ENCODE results near the gene PIGQ.

Gene PIGQ

GRCh38 chr16:585351-585750 is 15.6 kb downstream of the PIGQ start:
- Histone ChIP-seq H3K9me3 (ENCODE audit: control insufficient read depth in 2 of 2, low read length in 2 of 2) (no peaks in the 10 kb centered on the region), H3K36me3 (ENCODE audit: control insufficient read depth in 2 of 2, insufficient read depth in 2 of 2, low read length in 2 of 2) (peaks cover 0 to 3% of the 10 kb centered on the region in 2 donors), H3K9ac (ENCODE audit: low read length in 2 of 2) (no peak overlapping the region), H3K4me1 (ENCODE audit: control insufficient read depth, insufficient read depth, low read length) (peaks cover 29% of the 10 kb centered on the region), H3K27me3 (ENCODE audit: control insufficient read depth in 1 of 2, insufficient read depth in 2 of 2, low read length in 2 of 2) (peaks cover 0 to 6% of the 10 kb centered on the region in 2 donors), H3K27ac (ENCODE audit: low read length) (no peak overlapping the region), H3K4me3 (ENCODE audit: low read length in 2 of 2) (no peak overlapping the region)

GRCh38 chr16:586047-586644 is 16.4 kb downstream of the PIGQ start:
- Histone ChIP-seq H3K36me3 (ENCODE audit: control insufficient read depth in 2 of 2, insufficient read depth in 2 of 2, low read length in 2 of 2) (peaks cover 0 to under 1% of the 10 kb centered on the region in 2 donors), H3K4me1 (ENCODE audit: control insufficient read depth, insufficient read depth, low read length) (peaks cover 37% of the 10 kb centered on the region)

GRCh38 chr16:586645-587590 is 17.1 kb downstream of the PIGQ start:
- peaks cover 0 to 6% of the 10 kb centered on the region in 2 donors for H3K27me3 ChIP-seq (ENCODE audit: control insufficient read depth in 1 of 2, insufficient read depth in 2 of 2, low read length in 2 of 2)
- no peak overlapping the region for H3K4me3 ChIP-seq (ENCODE audit: low read length in 2 of 2)
- no peaks in the 10 kb centered on the region for H3K36me3 ChIP-seq (ENCODE audit: control insufficient read depth in 2 of 2, insufficient read depth in 2 of 2, low read length in 2 of 2)
- H3K4me1 ChIP-seq (ENCODE audit: control insufficient read depth, insufficient read depth, low read length), result peaks cover 42% of the 10 kb centered on the region
- no peak overlapping the region for H3K9ac ChIP-seq (ENCODE audit: low read length in 2 of 2)
- no peak overlapping the region for H3K27ac ChIP-seq (ENCODE audit: low read length)
- H3K9me3 ChIP-seq (ENCODE audit: control insufficient read depth in 2 of 2, low read length in 2 of 2), result no peaks in the 10 kb centered on the region

More at GRCh38 chr16:586047-586644, 16.4 kb downstream of the PIGQ start:
- no peak overlapping the region for H3K4me3 ChIP-seq (ENCODE audit: low read length in 2 of 2)
- peaks cover 0 to 6% of the 10 kb centered on the region in 2 donors for H3K27me3 ChIP-seq (ENCODE audit: control insufficient read depth in 1 of 2, insufficient read depth in 2 of 2, low read length in 2 of 2)
- H3K27ac ChIP-seq (ENCODE audit: low read length), result no peak overlapping the region
- no peaks in the 10 kb centered on the region for H3K9me3 ChIP-seq (ENCODE audit: control insufficient read depth in 2 of 2, low read length in 2 of 2)
- H3K9ac ChIP-seq (ENCODE audit: low read length in 2 of 2), result no peak overlapping the region

- H3K27ac ChIP-seq (ENCODE audit: low read length), result peak overlapping the region; percentile 85
- H3K36me3 ChIP-seq (ENCODE audit: control insufficient read depth in 2 of 2, insufficient read depth in 2 of 2, low read length in 2 of 2), result peaks cover 0 to 5% of the 10 kb centered on the region in 2 donors
- peaks cover 50% of the 10 kb centered on the region for H3K4me1 ChIP-seq (ENCODE audit: control insufficient read depth, insufficient read depth, low read length)
- H3K4me3 ChIP-seq (ENCODE audit: low read length in 2 of 2), result peak overlapping the region; percentile 79 to 90
- no peaks in the 10 kb centered on the region for H3K9me3 ChIP-seq (ENCODE audit: control insufficient read depth in 2 of 2, low read length in 2 of 2)
- peak overlapping the region; percentile 79 to 84 for H3K9ac ChIP-seq (ENCODE audit: low read length in 2 of 2)
- peaks cover 0 to 6% of the 10 kb centered on the region in 2 donors for H3K27me3 ChIP-seq (ENCODE audit: control insufficient read depth in 1 of 2, insufficient read depth in 2 of 2, low read length in 2 of 2)
These were observed 18.8 kb downstream of the PIGQ start for GRCh38 chr16:588639-588888.

- H3K27me3 ChIP-seq (ENCODE audit: control insufficient read depth in 1 of 2, insufficient read depth in 2 of 2, low read length in 2 of 2), result peaks cover 0 to 6% of the 10 kb centered on the region in 2 donors
- peak overlapping the region; percentile 79 to 84 for H3K9ac ChIP-seq (ENCODE audit: low read length in 2 of 2)
- peaks cover 52% of the 10 kb centered on the region for H3K4me1 ChIP-seq (ENCODE audit: control insufficient read depth, insufficient read depth, low read length)
- peaks cover 0 to 5% of the 10 kb centered on the region in 2 donors for H3K36me3 ChIP-seq (ENCODE audit: control insufficient read depth in 2 of 2, insufficient read depth in 2 of 2, low read length in 2 of 2)
- peak overlapping the region; percentile 85 for H3K27ac ChIP-seq (ENCODE audit: low read length)
- no peaks in the 10 kb centered on the region for H3K9me3 ChIP-seq (ENCODE audit: control insufficient read depth in 2 of 2, low read length in 2 of 2)
- peak overlapping the region; percentile 79 to 90 for H3K4me3 ChIP-seq (ENCODE audit: low read length in 2 of 2)
These were observed 19.3 kb downstream of the PIGQ start for GRCh38 chr16:588889-589657.

- Histone ChIP-seq H3K4me3 (ENCODE audit: low read length in 2 of 2) (peak within 1 kb of the TSS; percentile 80 to 90), H3K4me1 (ENCODE audit: control insufficient read depth, insufficient read depth, low read length) (peaks cover 52% of the 10 kb centered on the region), H3K9me3 (ENCODE audit: control insufficient read depth in 2 of 2, low read length in 2 of 2) (no peaks in the 10 kb centered on the region), H3K9ac (ENCODE audit: low read length in 2 of 2) (peak within 1 kb of the TSS; percentile 82 to 84), H3K27ac (ENCODE audit: low read length) (peak within 1 kb of the TSS; percentile 85), H3K36me3 (ENCODE audit: control insufficient read depth in 2 of 2, insufficient read depth in 2 of 2, low read length in 2 of 2) (peaks cover 0 to 5% of the 10 kb centered on the region in 2 donors), H3K27me3 (ENCODE audit: control insufficient read depth in 1 of 2, insufficient read depth in 2 of 2, low read length in 2 of 2) (peaks cover 0 to 6% of the 10 kb centered on the region in 2 donors)
These were observed 20.0 kb downstream of the PIGQ start, which contains the start of gene RAB40C for GRCh38 chr16:589658-590187. Gene RAB40C, plus strand, starts transcription at chr16:590066. Its CDS starts 226 bp downstream, at chr16:590292.

GRCh38 chr16:590188-590814 is 20.5 kb downstream of the PIGQ start:
- Histone ChIP-seq H3K36me3 (ENCODE audit: control insufficient read depth in 2 of 2, insufficient read depth in 2 of 2, low read length in 2 of 2) (peaks cover 0 to 5% of the 10 kb centered on the region in 2 donors), H3K4me3 (ENCODE audit: low read length in 2 of 2) (peak overlapping the region; percentile 80 to 89), H3K27me3 (ENCODE audit: control insufficient read depth in 1 of 2, insufficient read depth in 2 of 2, low read length in 2 of 2) (peaks cover 0 to 6% of the 10 kb centered on the region in 2 donors), H3K27ac (ENCODE audit: low read length) (no peak overlapping the region), H3K4me1 (ENCODE audit: control insufficient read depth, insufficient read depth, low read length) (peaks cover 52% of the 10 kb centered on the region), H3K9me3 (ENCODE audit: control insufficient read depth in 2 of 2, low read length in 2 of 2) (no peaks in the 10 kb centered on the region), H3K9ac (ENCODE audit: low read length in 2 of 2) (peak overlapping the region; percentile 76 to 82)

GRCh38 chr16:590815-591200 is 21.0 kb downstream of the PIGQ start:
- Histone ChIP-seq H3K36me3 (ENCODE audit: control insufficient read depth in 2 of 2, insufficient read depth in 2 of 2, low read length in 2 of 2) (peaks cover 0 to 5% of the 10 kb centered on the region in 2 donors), H3K27me3 (ENCODE audit: control insufficient read depth in 1 of 2, insufficient read depth in 2 of 2, low read length in 2 of 2) (peaks cover 0 to 2% of the 10 kb centered on the region in 2 donors), H3K9me3 (ENCODE audit: control insufficient read depth in 2 of 2, low read length in 2 of 2) (no peaks in the 10 kb centered on the region), H3K27ac (ENCODE audit: low read length) (no peak overlapping the region), H3K4me1 (ENCODE audit: control insufficient read depth, insufficient read depth, low read length) (peaks cover 52% of the 10 kb centered on the region), H3K9ac (ENCODE audit: low read length in 2 of 2) (peak overlapping the region; percentile 76 to 82), H3K4me3 (ENCODE audit: low read length in 2 of 2) (peak overlapping the region; percentile 80 to 89)

- Histone ChIP-seq H3K27me3 (ENCODE audit: control insufficient read depth in 1 of 2, insufficient read depth in 2 of 2, low read length in 2 of 2) (peaks cover 0 to 2% of the 10 kb centered on the region in 2 donors), H3K9me3 (ENCODE audit: control insufficient read depth in 2 of 2, low read length in 2 of 2) (no peaks in the 10 kb centered on the region), H3K4me1 (ENCODE audit: control insufficient read depth, insufficient read depth, low read length) (peaks cover 50% of the 10 kb centered on the region), H3K36me3 (ENCODE audit: control insufficient read depth in 2 of 2, insufficient read depth in 2 of 2, low read length in 2 of 2) (peaks cover 0 to 5% of the 10 kb centered on the region in 2 donors), H3K4me3 (ENCODE audit: low read length in 2 of 2) (peak overlapping the region; percentile 80 to 89), H3K27ac (ENCODE audit: low read length) (no peak overlapping the region), H3K9ac (ENCODE audit: low read length in 2 of 2) (peak overlapping the region; percentile 76 to 82)
These were observed 21.5 kb downstream of the PIGQ start for GRCh38 chr16:591231-591630.

All from stomach smooth muscle (tissue), 2 donors.